ENCODE measurements around the gene IL1RAPL2. TPM values are rescaled to one million over a fixed set of nuclear protein-coding genes. Genes with fewer than 3 reads are reported as not detected.
"Not testable (repeated sequence)": the region's sequence is repeated elsewhere in the genome, so short reads cannot be mapped to it uniquely, and the experiment has no call there.

The IL1RAPL2 gene
- total RNA-seq, 1 donor from 2014 or later: 0.58 TPM

- Mint-ChIP-seq H3K4me3 (no peak overlapping the region), H3K36me3 (ENCODE audit: low read depth) (peaks cover 2% of the 10 kb centered on the region), H3K4me1 (no peaks in the 10 kb centered on the region), H3K27me3 (ENCODE audit: low read depth) (no peaks in the 10 kb centered on the region), H3K9me3 (peaks cover 5% of the 10 kb centered on the region), H3K27ac (ENCODE audit: unreplicated experiment) (no peak overlapping the region)
- DNase-seq (ENCODE audit: low read depth, low spot score): no peak
- no peak for TF ChIP-seq CTCF (conservative IDR thresholded peaks at IDR 0.05)
These were observed 96.7 kb downstream of the IL1RAPL2 start for GRCh38 chrX:104662694-104663093.

- Mint-ChIP-seq H3K4me3 (no peak overlapping the region), H3K27ac (ENCODE audit: unreplicated experiment) (no peak overlapping the region), H3K9me3 (peaks cover 3% of the 10 kb centered on the region), H3K36me3 (ENCODE audit: low read depth) (peaks cover 2% of the 10 kb centered on the region), H3K4me1 (no peaks in the 10 kb centered on the region), H3K27me3 (ENCODE audit: low read depth) (no peaks in the 10 kb centered on the region)
- DNase-seq (ENCODE audit: low read depth, low spot score): no peak
- no peak for TF ChIP-seq CTCF (conservative IDR thresholded peaks at IDR 0.05)
These were observed 99.7 kb downstream of the IL1RAPL2 start for GRCh38 chrX:104665691-104666090.

GRCh38 chrX:104668550-104668949 lies 102.6 kb downstream of the IL1RAPL2 start:
- TF ChIP-seq CTCF (conservative IDR thresholded peaks at IDR 0.05): peak; percentile 55

GRCh38 chrX:104669063-104669462 lies 103.1 kb downstream of the IL1RAPL2 start:
- TF ChIP-seq CTCF (conservative IDR thresholded peaks at IDR 0.05): no peak
- no peaks in the 10 kb centered on the region for H3K9me3 Mint-ChIP-seq
- H3K36me3 Mint-ChIP-seq (ENCODE audit: low read depth): peaks cover 3% of the 10 kb centered on the region
- H3K27me3 Mint-ChIP-seq (ENCODE audit: low read depth): no peaks in the 10 kb centered on the region
- H3K27ac Mint-ChIP-seq (ENCODE audit: unreplicated experiment): no peak overlapping the region
- DNase-seq (ENCODE audit: low read depth, low spot score): no peak
- no peaks in the 10 kb centered on the region for H3K4me1 Mint-ChIP-seq
- H3K4me3 Mint-ChIP-seq: no peak overlapping the region

More at GRCh38 chrX:104668550-104668949, 102.6 kb downstream of the IL1RAPL2 start:
- no peak for DNase-seq (ENCODE audit: low read depth, low spot score)
- peaks cover 4% of the 10 kb centered on the region for H3K36me3 Mint-ChIP-seq (ENCODE audit: low read depth)
- H3K27me3 Mint-ChIP-seq (ENCODE audit: low read depth): no peaks in the 10 kb centered on the region
- no peak overlapping the region for H3K4me3 Mint-ChIP-seq
- peaks cover under 1% of the 10 kb centered on the region for H3K9me3 Mint-ChIP-seq
- H3K4me1 Mint-ChIP-seq: no peaks in the 10 kb centered on the region
- no peak overlapping the region for H3K27ac Mint-ChIP-seq (ENCODE audit: unreplicated experiment)

DNA sequence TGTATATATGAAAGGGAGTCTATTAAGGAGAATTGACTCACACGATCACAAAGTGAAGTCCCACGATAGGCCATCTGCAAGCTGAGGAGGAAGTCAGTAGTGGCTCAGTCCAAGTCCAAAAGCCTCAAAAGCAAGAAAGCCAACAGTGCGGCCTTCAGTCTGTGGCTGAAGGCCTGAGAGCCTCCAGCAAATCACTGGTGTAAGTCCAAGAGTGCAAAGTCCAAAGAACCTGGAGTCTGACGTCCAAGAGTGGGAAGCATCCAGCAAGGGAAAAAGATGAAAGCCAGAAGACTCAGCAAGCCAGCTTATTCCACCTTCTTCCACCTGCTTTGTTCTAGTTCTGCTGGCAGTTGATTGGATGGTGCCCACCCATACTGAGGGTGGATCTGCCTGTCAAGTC lies 104.1 kb downstream of the IL1RAPL2 start:
- no peak overlapping the region for H3K27ac Mint-ChIP-seq (ENCODE audit: unreplicated experiment)
- H3K4me1 Mint-ChIP-seq: no peaks in the 10 kb centered on the region
- H3K4me3 Mint-ChIP-seq: no peak overlapping the region
- peaks cover 3% of the 10 kb centered on the region for H3K36me3 Mint-ChIP-seq (ENCODE audit: low read depth)
- TF ChIP-seq CTCF (conservative IDR thresholded peaks at IDR 0.05): no peak
- no peaks in the 10 kb centered on the region for H3K9me3 Mint-ChIP-seq
- H3K27me3 Mint-ChIP-seq (ENCODE audit: low read depth): no peaks in the 10 kb centered on the region
- DNase-seq (ENCODE audit: low read depth, low spot score): no peak

- not testable (repeated sequence) for H3K9me3 Mint-ChIP-seq; DNase-seq (ENCODE audit: low read depth, low spot score); H3K27me3 Mint-ChIP-seq (ENCODE audit: low read depth); H3K4me1 Mint-ChIP-seq; H3K27ac Mint-ChIP-seq (ENCODE audit: unreplicated experiment); H3K4me3 Mint-ChIP-seq; H3K36me3 Mint-ChIP-seq (ENCODE audit: low read depth)
These were observed 111.5 kb downstream of the IL1RAPL2 start for GRCh38 chrX:104677517-104677916.
